Measurements from ENCODE around the gene CFP. TPM values are rescaled to one million over a fixed set of nuclear protein-coding genes. Genes with fewer than 3 reads are reported as not detected.

CFP gene
- total RNA-seq, 1 experiment from 2014 or later = 1.3 TPM

GRCh38 chrX:47593522-47593921 is 36.2 kb downstream of the CFP start:
- POLR2A ChIA-PET = no interaction called here
- no peak overlapping the region for H2AFZ ChIP-seq (ENCODE audit: low read depth, low read length, poor library complexity, severe bottlenecking)
- ATAC-seq = no peak
- CTCF ChIA-PET = no interaction called here
- no peak overlapping the region for H3K4me2 ChIP-seq (ENCODE audit: low read length)
- intact Hi-C loops (cut with micrococcal nuclease) = no loop called here
- no peaks in the 10 kb centered on the region for H3K36me3 ChIP-seq (ENCODE audit: control insufficient read depth in 1 of 2, insufficient read depth in 2 of 2, low read length in 2 of 2)
- no TSS peak for BruUV-seq (replicated peaks)
- DNase-seq (ENCODE audit: low read depth, low spot score) = no peak
- no peaks in the 10 kb centered on the region for H3K79me2 ChIP-seq (ENCODE audit: insufficient read depth, low read length)
- no peak for TF ChIP-seq CTCF (IDR thresholded peaks at IDR 0.05 in 2 of 3, conservative IDR thresholded peaks at IDR 0.05 in 1 of 3; ENCODE audit: borderline replicate concordance in 1 of 3, insufficient read depth in 1 of 3, low read depth in 2 of 3, low read length in 2 of 3)
- TF ChIP-seq SRF (IDR thresholded peaks at IDR 0.05; ENCODE audit: low read depth) = no peak
- no peak for TF ChIP-seq MAX (IDR thresholded peaks at IDR 0.05)
- no peak for TF ChIP-seq POLR2A (IDR thresholded peaks at IDR 0.05; ENCODE audit: borderline replicate concordance, extremely low read depth, insufficient read depth, insufficient read length)
- TF ChIP-seq ZBTB33 (IDR thresholded peaks at IDR 0.05; ENCODE audit: extremely low read depth, insufficient replicate concordance, low read length) = no peak
- TF ChIP-seq SP1 (IDR thresholded peaks at IDR 0.05; ENCODE audit: low read depth) = no peak
- TF ChIP-seq EZH2 (IDR thresholded peaks at IDR 0.05) = no peak
- no peaks in the 10 kb centered on the region for H3K9me2 ChIP-seq (ENCODE audit: insufficient read depth)
- RAD21 ChIA-PET (ENCODE audit: low non-redundant PET in 1 of 2, low total read pairs in 2 of 2, uncharacterized antibody in 2 of 2, unreplicated experiment in 2 of 2) = no interaction called here
- no peaks in the 10 kb centered on the region for H3K4me1 ChIP-seq (ENCODE audit: control insufficient read depth in 1 of 2, insufficient read depth in 2 of 2, low read length in 2 of 2)
- no peaks in the 10 kb centered on the region for H4K20me1 ChIP-seq (ENCODE audit: insufficient read depth)
- H3K9ac ChIP-seq (ENCODE audit: low read length) = no peak overlapping the region
- no peaks in the 10 kb centered on the region for H3K27me3 ChIP-seq (ENCODE audit: insufficient read depth, low read length)
- H3K4me3 ChIP-seq (replicated peaks in 1 of 2; ENCODE audit: low read depth in 1 of 2, low read length in 2 of 2) = no peak overlapping the region
- H3K9me3 ChIP-seq (ENCODE audit: control insufficient read depth in 1 of 2, insufficient read depth in 1 of 2, low read depth in 1 of 2, low read length in 2 of 2) = no peaks in the 10 kb centered on the region
- no peak overlapping the region for H3K27ac ChIP-seq (ENCODE audit: low read depth, low read length)
